ENCODE data around the gene MC5R.
"Not testable (repeated sequence)": the region's sequence is repeated elsewhere in the genome, so short reads cannot be mapped to it uniquely, and the experiment has no call there.

MC5R gene

DNA sequence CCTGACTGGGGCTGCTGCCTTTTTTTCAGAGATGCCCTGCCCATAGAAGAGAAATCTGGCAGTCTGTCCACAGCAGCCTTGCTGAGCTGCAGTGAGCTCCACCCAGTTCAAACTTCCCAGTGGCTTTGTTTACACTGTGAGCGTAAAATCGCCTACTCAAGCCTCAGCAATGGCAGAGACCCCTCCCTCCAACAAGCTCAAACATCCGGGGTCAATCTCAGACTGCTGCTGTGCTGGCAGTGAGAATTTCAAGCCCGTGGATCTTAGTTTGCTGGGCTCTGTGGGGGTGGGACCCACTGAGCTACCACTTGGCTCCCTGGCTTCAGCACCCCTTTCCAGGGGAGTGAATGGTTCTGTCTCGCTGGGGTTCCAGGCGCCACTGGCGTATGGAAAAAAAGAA, 38.9 kb downstream of the MC5R start:
- not testable (repeated sequence) for DNase-seq

DNA sequence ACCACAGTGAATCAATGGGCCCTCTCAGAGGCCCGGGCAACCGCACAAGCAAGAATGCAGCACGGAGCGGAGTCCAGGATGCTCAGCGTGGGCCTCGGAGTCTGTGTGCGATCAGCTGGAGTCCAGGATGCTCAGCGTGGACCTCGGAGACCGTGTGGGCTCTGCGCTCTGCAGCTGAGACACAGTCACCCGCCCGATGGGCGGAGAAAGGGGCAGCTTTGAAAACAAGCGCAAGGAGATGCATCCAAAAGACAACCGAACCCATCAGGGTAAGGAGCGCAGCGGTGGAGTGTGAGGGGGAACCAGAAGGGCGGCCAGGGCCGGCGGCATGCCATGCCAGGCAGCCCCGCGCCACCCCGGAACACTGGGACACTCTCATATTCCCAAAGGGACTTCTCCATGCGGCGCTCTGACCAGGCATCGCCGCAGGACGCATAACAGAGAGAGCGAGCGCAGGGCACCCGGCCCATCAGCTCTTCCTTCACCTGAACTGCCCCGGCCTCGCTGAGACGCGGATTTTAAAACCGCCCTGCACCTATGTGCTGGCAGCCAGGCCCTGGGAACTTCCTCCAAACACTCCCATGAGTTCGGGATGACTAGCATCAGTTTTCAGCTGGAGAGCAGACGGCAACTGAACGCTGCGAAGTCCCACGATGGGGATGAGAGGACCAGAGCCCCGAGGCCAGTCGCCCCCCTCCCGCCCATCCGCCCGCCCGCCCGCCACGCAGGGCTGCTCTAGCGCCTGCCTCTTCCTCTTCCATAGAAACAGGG, 44.7 kb downstream of the MC5R start:
- DNase-seq: no peak

DNA sequence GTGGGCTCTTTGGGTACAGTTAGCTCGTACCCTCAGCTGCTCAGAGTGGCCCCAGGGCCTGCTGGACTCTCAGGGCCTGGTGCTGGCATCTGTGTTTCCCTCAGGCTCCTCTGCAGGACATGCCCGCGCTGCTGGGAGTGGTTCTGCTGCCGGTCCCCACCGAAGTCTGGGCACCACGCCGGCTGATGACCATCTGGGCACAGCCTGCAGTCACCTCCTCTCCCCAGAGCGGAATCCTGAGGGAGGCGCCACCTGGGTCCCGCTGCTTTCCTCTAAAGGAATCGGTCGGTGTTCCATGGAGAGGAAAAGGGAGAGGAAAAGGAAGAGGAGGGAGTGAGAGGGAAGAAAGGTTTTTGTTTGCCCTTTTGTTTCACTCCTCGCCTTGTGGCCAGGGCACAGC, 47.8 kb downstream of the MC5R start:
- DNase-seq: no peak

DNA sequence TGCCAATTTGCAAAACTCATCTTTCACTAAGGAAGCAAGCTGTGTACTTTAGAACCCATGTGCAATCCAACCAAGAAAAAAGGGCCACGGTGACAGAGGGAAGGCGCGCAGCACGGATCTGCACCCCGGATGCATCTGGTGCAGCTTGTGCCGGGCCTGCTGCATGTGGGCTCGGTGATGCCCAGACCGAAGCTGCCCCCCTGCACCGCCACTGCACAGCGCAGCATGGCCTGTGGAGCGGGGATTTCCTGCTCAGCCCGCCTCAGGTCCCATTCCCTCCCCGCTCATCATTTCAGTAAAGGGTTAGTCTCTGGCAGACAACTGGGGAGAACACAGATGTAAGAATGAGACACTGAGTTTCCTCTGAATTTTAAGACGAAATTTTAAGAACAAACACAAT, 48.4 kb downstream of the MC5R start:
- DNase-seq: no peak

DNA sequence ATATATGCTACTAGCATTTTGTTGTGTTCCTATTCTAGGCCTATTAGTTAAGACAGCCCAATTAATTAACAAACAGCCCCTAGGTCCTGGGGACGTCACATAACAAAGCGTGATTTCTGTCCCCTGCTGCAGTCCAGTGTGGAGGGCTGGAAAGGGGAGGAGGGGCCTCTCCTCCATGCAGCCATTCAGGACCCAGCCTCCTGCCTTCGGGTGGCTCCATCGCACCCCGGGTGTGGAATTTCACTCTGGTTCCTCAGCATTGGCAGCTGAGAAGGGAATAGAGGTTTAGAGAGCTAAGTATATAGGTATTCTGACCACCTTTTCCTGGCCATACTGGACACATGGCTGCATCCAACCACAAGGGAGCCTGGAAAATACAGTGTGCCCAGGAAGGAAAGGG, 49.0 kb downstream of the MC5R start:
- DNase-seq: no peak

DNA sequence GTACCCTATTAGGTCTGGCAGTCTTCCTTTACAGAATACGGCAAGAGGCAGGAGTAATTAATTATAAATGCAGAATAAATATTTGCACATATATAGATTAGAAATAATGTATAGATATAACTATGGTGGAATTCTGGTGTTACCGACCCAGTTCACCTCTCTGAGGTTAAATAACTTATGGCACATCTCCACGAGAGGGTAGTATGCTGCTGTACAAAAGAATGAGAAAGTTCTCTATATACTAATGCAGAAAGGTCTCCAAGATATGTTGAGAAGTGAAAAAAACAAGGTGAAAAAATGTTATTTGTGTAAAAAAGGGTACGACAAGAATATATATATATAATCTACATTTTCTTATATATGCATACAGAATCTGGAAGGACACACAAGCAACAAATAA, 50.6 kb downstream of the MC5R start:
- DNase-seq: no peak
